ENCODE measurements around the gene SP140. TPM values are rescaled to one million over a fixed set of nuclear protein-coding genes. Genes with fewer than 3 reads are reported as not detected.

SP140 gene
- polyA plus RNA-seq, 12 donors: 0.30 to 2.5 (median 0.79) TPM; not detected in 2

- DNase-seq: no peak
Observed at GRCh38 chr2:230362030-230362691, 136.6 kb downstream of the SP140 start.

Other genes starting within 250 kb of the SP140 start
- gene SLC16A14, start 156.8 kb upstream of the SP140 start, polyA plus RNA-seq (ENCODE audit: insufficient read length in 12 of 12): 1 to 10 TPM in 10 of 12 donors, not detected in 2; 2.5 to 9.3 (median 3.7) TPM
- 10 to 100 TPM in 10 of 12 donors, 1 to 10 TPM in 1, not detected in 1; 9.3 to 41.8 (median 16.1) TPM for gene SP110, start 5.8 kb upstream of the SP140 start, polyA plus RNA-seq (ENCODE audit: insufficient read length in 12 of 12)
- gene SP140L, start 101.5 kb downstream of the SP140 start, polyA plus RNA-seq (ENCODE audit: insufficient read length in 12 of 12): 10 to 100 TPM in 2 of 12 donors, 1 to 10 TPM in 9, not detected in 1; 3.7 to 12.4 (median 7.1) TPM
- gene SP100, start 190.5 kb downstream of the SP140 start, polyA plus RNA-seq (ENCODE audit: insufficient read length in 12 of 12): 10 to 100 TPM in 11 of 12 donors, not detected in 1; 16.3 to 46.5 (median 21.6) TPM